ENCODE results near the gene CDH4. TPM values are rescaled to one million over a fixed set of nuclear protein-coding genes. Genes with fewer than 3 reads are reported as not detected.

CDH4 gene
- total and polyA plus RNA-seq, 2 of the 8 experiments (the other 6 are each of a cell fraction or from before 2014, with no cell fraction given) = 4.3 to 7.9 TPM

- POLR2A ChIA-PET (ENCODE audit: partially characterized antibody) = no interaction called here
- Histone ChIP-seq H3K27ac (ENCODE audit: low read depth, low read length) (no peak overlapping the region), H3K9ac (replicated peaks in 1 of 4; ENCODE audit: extremely low read depth in 1 of 4, low read depth in 3 of 4, low read length in 3 of 4) (no peak overlapping the region), H3K56ac (replicated peaks; ENCODE audit: insufficient read length, low read depth, low read length) (no peak overlapping the region), H2BK12ac (ENCODE audit: low read depth, low read length) (no peak overlapping the region), H4K8ac (ENCODE audit: extremely low read depth, insufficient read depth, low read length) (no peak overlapping the region), H3K9me3 (ENCODE audit: insufficient read depth in 2 of 2, low read depth in 1 of 2, low read length in 1 of 2) (no peaks in the 10 kb centered on the region; a peak in 1 of 4 replicates), H3K4ac (replicated peaks; ENCODE audit: insufficient read length, low read depth, low read length) (no peak overlapping the region), H3K36me3 (ENCODE audit: control insufficient read depth in 2 of 4, insufficient read depth in 4 of 4, low read length in 3 of 4) (no peaks in the 10 kb centered on the region; a peak in 2 of 8 replicates), H2BK120ac (replicated peaks; ENCODE audit: low read depth, low read length) (no peak overlapping the region), H3K4me1 (replicated peaks in 1 of 4; ENCODE audit: control insufficient read depth in 3 of 4, insufficient read depth in 4 of 4, low read length in 3 of 4) (0 out of 7 replicates have a peak, but pooled peaks cover 0 to 3% (median under 1%) of the 10 kb centered on the region in 4 experiments), H3K23ac (ENCODE audit: insufficient read length) (no peak overlapping the region), H2BK20ac (ENCODE audit: low read length) (no peak overlapping the region), H4K5ac (ENCODE audit: insufficient read length, low read depth, low read length) (no peak overlapping the region), H4K20me1 (replicated peaks in 1 of 2; ENCODE audit: control insufficient read depth in 1 of 2, insufficient read depth in 2 of 2, low read length in 2 of 2) (peaks cover 0 to 7% of the 10 kb centered on the region in 2 experiments), H3K4me3 (ENCODE audit: extremely low read depth in 1 of 4, insufficient read depth in 2 of 4, low read depth in 3 of 4, low read length in 4 of 4) (no peak overlapping the region), H2BK15ac (ENCODE audit: low read length) (no peak overlapping the region), H2BK5ac (ENCODE audit: low read depth, low read length) (no peak overlapping the region), H3K79me2 (ENCODE audit: control insufficient read depth in 1 of 2, insufficient read depth in 2 of 2, low read length in 2 of 2) (no peaks in the 10 kb centered on the region; a peak in 1 of 4 replicates), H4K91ac (replicated peaks; ENCODE audit: insufficient read length, low read length) (no peak overlapping the region), H3K23me2 (ENCODE audit: low read depth, low read length) (peaks cover 7% of the 10 kb centered on the region), H3K27me3 (replicated peaks in 1 of 4; ENCODE audit: control insufficient read depth in 3 of 4, extremely low read depth in 1 of 4, insufficient read depth in 3 of 4, low read length in 3 of 4) (no peaks in the 10 kb centered on the region), H3K79me1 (ENCODE audit: low read depth, low read length) (no peaks in the 10 kb centered on the region), H2AFZ (ENCODE audit: low read length) (no peak overlapping the region), H3K4me2 (ENCODE audit: insufficient read depth in 1 of 2, low read depth in 2 of 2, low read length in 2 of 2) (no peak overlapping the region), H2AK5ac (ENCODE audit: low read depth, low read length) (no peak overlapping the region), H3K14ac (ENCODE audit: insufficient read length) (no peak overlapping the region), H3K18ac (ENCODE audit: extremely low read depth, low read length) (no peak overlapping the region)
- DNase-seq (ENCODE audit: low read depth in 1 of 2, low spot score in 2 of 2) (no peak), FAIRE-seq (no peak)
- WGBS, 2 experiments (ENCODE audit: extremely low coverage in 1 of 2, insufficient coverage in 1 of 2, insufficient read length in 1 of 2, insufficient replicate concordance in 2 of 2, low coverage in 1 of 2, low lambda C conversion rate in 2 of 2, missing lambda C conversion rate in 1 of 2) = 83% methylated on average over 9 of the region's 9 CpGs; no CpG with 5 or more reads in 1 of the 2 experiments
- CTCF ChIA-PET (ENCODE audit: partially characterized antibody) = interaction anchor here (1.4 to 1.5 kb wide), 2 partner anchors 33 to 581 kb away, joined by 4 to 5 read pairs; no protein-coding TSS in a partner anchor
- TF ChIP-seq TCF12 (IDR thresholded peaks at IDR 0.05; ENCODE audit: low read depth, low read length) = no peak
- TF ChIP-seq EZH2 (IDR thresholded peaks at IDR 0.05; ENCODE audit: low read depth, low read length, severe bottlenecking) = no peak
- TF ChIP-seq POU5F1 (IDR thresholded peaks at IDR 0.05; ENCODE audit: low read depth, low read length) = no peak
- TF ChIP-seq PHF8 (conservative IDR thresholded peaks at IDR 0.05; ENCODE audit: low read depth, low read length) = no peak
- TF ChIP-seq SP4 (IDR thresholded peaks at IDR 0.05; ENCODE audit: low read length) = no peak
- TF ChIP-seq POLR2A (IDR thresholded peaks at IDR 0.05; ENCODE audit: control extremely low read depth in 1 of 2, low read depth in 2 of 2, low read length in 2 of 2) = no peak
- TF ChIP-seq SIN3A (conservative IDR thresholded peaks at IDR 0.05 in 1 of 2, IDR thresholded peaks at IDR 0.05 in 1 of 2; ENCODE audit: low read depth in 1 of 2, low read length in 2 of 2) = no peak
- no peak for TF ChIP-seq TBP (IDR thresholded peaks at IDR 0.05; ENCODE audit: low read depth, low read length)
- TF ChIP-seq CBX8 (IDR thresholded peaks at IDR 0.05; ENCODE audit: borderline replicate concordance, low read depth, low read length) = no peak
- TF ChIP-seq CTBP2 (IDR thresholded peaks at IDR 0.05; ENCODE audit: borderline replicate concordance, insufficient read depth, insufficient read length, low read length) = no peak
- TF ChIP-seq FOSL1 (IDR thresholded peaks at IDR 0.05; ENCODE audit: insufficient read depth, low read depth, low read length) = no peak
- no peak for TF ChIP-seq CTCF (IDR thresholded peaks at IDR 0.05; ENCODE audit: control extremely low read depth in 1 of 3, insufficient read depth in 1 of 3, low read depth in 1 of 3, low read length in 3 of 3)
Measured at GRCh38 chr20:61841966-61842365, 589.9 kb downstream of the CDH4 start.

All from H1 (cell line).